Measurements from ENCODE around the gene PPP4R3B. TPM values are rescaled to one million over a fixed set of nuclear protein-coding genes. Genes with fewer than 3 reads are reported as not detected.
A peak's percentile ranks its signal among the peaks of the same experiment; 100 is the strongest.

Gene PPP4R3B
- polyA plus RNA-seq, 1 donor (not counting 4 experiments of a cell fraction or from before 2014, with no cell fraction given), result 30.1 TPM

- no peaks in the 10 kb centered on the region for H3K27me3 ChIP-seq (ENCODE audit: control insufficient read depth, extremely low read depth, insufficient read depth, low read length)
- H3K4me2 ChIP-seq (ENCODE audit: control insufficient read depth, extremely low read depth, insufficient read depth, low read depth, low read length), result peak overlapping the region; percentile 36
- peak overlapping the region; percentile 66 for H3K27ac ChIP-seq (ENCODE audit: control insufficient read depth, insufficient read depth, low read length)
- TF ChIP-seq EZH2 (IDR thresholded peaks at IDR 0.05; ENCODE audit: low read length) (no peak), CTCF (optimal IDR thresholded peaks at IDR 0.05 in 1 of 3, IDR thresholded peaks at IDR 0.05 in 1 of 3, conservative IDR thresholded peaks at IDR 0.05 in 1 of 3; ENCODE audit: extremely low read depth in 1 of 3, insufficient read depth in 2 of 3, low read length in 3 of 3) (no peak)
- H3K4me1 ChIP-seq (ENCODE audit: control insufficient read depth, extremely low read depth, insufficient read depth, low read length), result peaks cover 10% of the 10 kb centered on the region
- no peak for FAIRE-seq
- no peak for DNase-seq (ENCODE audit: low read depth, low spot score)
- H3K36me3 ChIP-seq (ENCODE audit: control insufficient read depth in 2 of 2, extremely low read depth in 1 of 2, insufficient read depth in 2 of 2, low read length in 2 of 2), result peaks cover 0 to 2% of the 10 kb centered on the region in 2 experiments
- peaks cover 10% of the 10 kb centered on the region for H3K79me2 ChIP-seq (ENCODE audit: control insufficient read depth, insufficient read depth, low read length)
- H3K4me3 ChIP-seq (ENCODE audit: control insufficient read depth in 2 of 3, extremely low read depth in 1 of 3, insufficient read depth in 2 of 3, low read depth in 1 of 3, low read length in 3 of 3), result peak overlapping the region; percentile 58 to 95 (median 88)
- H4K20me1 ChIP-seq (ENCODE audit: control insufficient read depth, extremely low read depth, insufficient read depth, low read length), result no peaks in the 10 kb centered on the region
- peak overlapping the region; percentile 87 for H3K9ac ChIP-seq (ENCODE audit: control insufficient read depth, extremely low read depth, insufficient read depth, low read length)
- dilution Hi-C loops (cut with MboI; ENCODE audit: extremely low pct_ligation_motif_present, low sequenced_read_pairs), result no loop called here
- H3K9me3 ChIP-seq (ENCODE audit: control insufficient read depth, low read depth, low read length), result no peaks in the 10 kb centered on the region
- H2AFZ ChIP-seq (ENCODE audit: control insufficient read depth, low read length), result peak overlapping the region; percentile 14
- H3K9me1 ChIP-seq (ENCODE audit: control insufficient read depth, extremely low read depth, insufficient read depth, low read length), result no peaks in the 10 kb centered on the region
These were observed 98.6 kb downstream of the PPP4R3B start for GRCh38 chr2:55518841-55519165.

GRCh38 chr2:55511508-55512124 lies 105.8 kb downstream of the PPP4R3B start:
- peak in 2 of 3 experiments; percentile 55 to 61 for TF ChIP-seq CTCF (optimal IDR thresholded peaks at IDR 0.05 in 1 of 3, IDR thresholded peaks at IDR 0.05 in 1 of 3, conservative IDR thresholded peaks at IDR 0.05 in 1 of 3; ENCODE audit: extremely low read depth in 1 of 3, insufficient read depth in 2 of 3, low read length in 3 of 3)
- no peak for TF ChIP-seq EZH2 (IDR thresholded peaks at IDR 0.05; ENCODE audit: low read length)
- H3K27me3 ChIP-seq (ENCODE audit: control insufficient read depth, extremely low read depth, insufficient read depth, low read length), result no peaks in the 10 kb centered on the region
- no peak overlapping the region for H3K4me2 ChIP-seq (ENCODE audit: control insufficient read depth, extremely low read depth, insufficient read depth, low read depth, low read length)
- no peak overlapping the region for H2AFZ ChIP-seq (ENCODE audit: control insufficient read depth, low read length)
- dilution Hi-C loops (cut with MboI; ENCODE audit: extremely low pct_ligation_motif_present, low sequenced_read_pairs), result no loop called here
- no peak overlapping the region for H3K9ac ChIP-seq (ENCODE audit: control insufficient read depth, extremely low read depth, insufficient read depth, low read length)
- H3K27ac ChIP-seq (ENCODE audit: control insufficient read depth, insufficient read depth, low read length), result no peak overlapping the region
- no peak overlapping the region for H3K4me3 ChIP-seq (ENCODE audit: control insufficient read depth in 2 of 3, extremely low read depth in 1 of 3, insufficient read depth in 2 of 3, low read depth in 1 of 3, low read length in 3 of 3)
- H3K36me3 ChIP-seq (ENCODE audit: control insufficient read depth in 2 of 2, extremely low read depth in 1 of 2, insufficient read depth in 2 of 2, low read length in 2 of 2), result no peaks in the 10 kb centered on the region
- FAIRE-seq (peak; percentile 77), DNase-seq (ENCODE audit: low read depth, low spot score) (no peak)
- H3K9me3 ChIP-seq (ENCODE audit: control insufficient read depth, low read depth, low read length), result no peaks in the 10 kb centered on the region
- H4K20me1 ChIP-seq (ENCODE audit: control insufficient read depth, extremely low read depth, insufficient read depth, low read length), result no peaks in the 10 kb centered on the region
- H3K79me2 ChIP-seq (ENCODE audit: control insufficient read depth, insufficient read depth, low read length), result no peaks in the 10 kb centered on the region
- no peaks in the 10 kb centered on the region for H3K4me1 ChIP-seq (ENCODE audit: control insufficient read depth, extremely low read depth, insufficient read depth, low read length)
- no peaks in the 10 kb centered on the region for H3K9me1 ChIP-seq (ENCODE audit: control insufficient read depth, extremely low read depth, insufficient read depth, low read length)
